Activated CD4-positive, alpha-beta T cell treated with anti-CD3 and anti-CD28 coated beads, Interleukin-2, amount 10 ng/mL, durations not matched to agents 7 days and 5 days (primary cell): ENCODE measurements around the gene MYO5A. TPM values are rescaled to one million over a fixed set of nuclear protein-coding genes. Genes with fewer than 3 reads are reported as not detected.

Experiments used
- CTCF ChIA-PET: fragments of 350-600 bp; sonication (Branson Sonifier 250); formaldehyde crosslinking; loops from one replicate; lab custom pipeline; 2021; ENCODE audit warnings: antibody characterized with exemption; lab: Charles Lee
- POLR2A ChIA-PET: fragments of 350-600 bp; sonication (Branson Sonifier 250); formaldehyde crosslinking; loops from one replicate; lab custom pipeline; 2021; ENCODE audit warnings: antibody characterized with exemption; lab: Charles Lee
- DNase-seq: peaks from one replicate; pipeline ENCODE4 v3.0.0-alpha.2; 2020
- H3K27ac Mint-ChIP-seq: one replicate; pipeline ENCODE4 v1.8.0; 2021; ENCODE audit warnings: mild to moderate bottlenecking, moderate library complexity, mixed read lengths
- H3K27me3 Mint-ChIP-seq: one replicate; pipeline ENCODE4 v1.8.0; 2021; ENCODE audit warnings: mixed read lengths
- H3K36me3 Mint-ChIP-seq: one replicate; pipeline ENCODE4 v1.8.0; 2021; ENCODE audit warnings: low read depth, mixed read lengths
- H3K4me1 Mint-ChIP-seq: one replicate; pipeline ENCODE4 v1.8.0; 2021; ENCODE audit warnings: mixed read lengths
- H3K4me3 Mint-ChIP-seq: one replicate; pipeline ENCODE4 v1.8.0; 2021; ENCODE audit warnings: mild to moderate bottlenecking, moderate library complexity, mixed read lengths
- H3K9me3 Mint-ChIP-seq: one replicate; pipeline ENCODE4 v1.8.0; 2021; ENCODE audit warnings: mixed read lengths
- total RNA-seq, 2 experiments: library from RNA; stranded (reverse); gene quantifications; one replicate each; pipeline ENCODE4 v1.2.3, GENCODE V29; 2021

MYO5A gene
- total RNA-seq, 2 experiments from 2014 or later: 34.0 to 34.5 TPM

GRCh38 chr15:52318729-52319500, 209.8 kb downstream of the MYO5A start:
- peaks cover 37% of the 10 kb centered on the region for H3K36me3 Mint-ChIP-seq
- ChIA-PET CTCF (interaction anchor here (0.6 to 1.1 kb wide), 3 partner anchors 12 to 34 kb away, joined by 3 read pairs; no protein-coding TSS in a partner anchor), POLR2A (no interaction called here)
- no peak overlapping the region for H3K4me3 Mint-ChIP-seq
- no peaks in the 10 kb centered on the region for H3K4me1 Mint-ChIP-seq
- no peak overlapping the region for H3K27ac Mint-ChIP-seq
- no peak for DNase-seq
- H3K27me3 Mint-ChIP-seq: no peaks in the 10 kb centered on the region
- H3K9me3 Mint-ChIP-seq: peaks cover 2% of the 10 kb centered on the region

- Mint-ChIP-seq H3K4me3 (no peak overlapping the region), H3K4me1 (no peaks in the 10 kb centered on the region), H3K27ac (peak overlapping the region; percentile 25), H3K27me3 (no peaks in the 10 kb centered on the region), H3K36me3 (peaks cover 38% of the 10 kb centered on the region), H3K9me3 (peaks cover 2% of the 10 kb centered on the region)
- no peak for DNase-seq
- POLR2A ChIA-PET: no interaction called here
- CTCF ChIA-PET: interaction anchor here (1.0 to 1.4 kb wide), 2 partner anchors 9 to 36 kb away, joined by 3 read pairs; no protein-coding TSS in a partner anchor
Observed at GRCh38 chr15:52317688-52318087, 211.0 kb downstream of the MYO5A start.

- Mint-ChIP-seq H3K36me3 (peaks cover 38% of the 10 kb centered on the region), H3K27me3 (no peaks in the 10 kb centered on the region), H3K27ac (no peak overlapping the region), H3K4me3 (no peak overlapping the region), H3K9me3 (peaks cover 2% of the 10 kb centered on the region), H3K4me1 (no peaks in the 10 kb centered on the region)
- no peak for DNase-seq
- POLR2A ChIA-PET: no interaction called here
- CTCF ChIA-PET: interaction anchor here (1.4 kb wide), 1 partner anchor 9 kb away, joined by 3 read pairs; no protein-coding TSS in a partner anchor
Observed at GRCh38 chr15:52317022-52317421, 211.7 kb downstream of the MYO5A start.

- no peaks in the 10 kb centered on the region for H3K27me3 Mint-ChIP-seq
- CTCF ChIA-PET: interaction anchor here (1.3 to 2.4 kb wide), 2 partner anchors 20 to 28 kb away, joined by 3 to 5 read pairs; no protein-coding TSS in a partner anchor
- H3K36me3 Mint-ChIP-seq: peaks cover 20% of the 10 kb centered on the region
Observed at GRCh38 chr15:52309154-52309548, 219.5 kb downstream of the MYO5A start.

GRCh38 chr15:52308446-52309153, 220.1 kb downstream of the MYO5A start:
- Mint-ChIP-seq H3K4me1 (peaks cover 13% of the 10 kb centered on the region), H3K27ac (no peak overlapping the region), H3K27me3 (no peaks in the 10 kb centered on the region), H3K9me3 (peaks cover 2% of the 10 kb centered on the region), H3K4me3 (no peak overlapping the region), H3K36me3 (peaks cover 23% of the 10 kb centered on the region)
- POLR2A ChIA-PET: no interaction called here
- no peak for DNase-seq
- CTCF ChIA-PET: interaction anchor here (1.3 to 1.4 kb wide), 2 partner anchors 8 to 28 kb away, joined by 3 read pairs; no protein-coding TSS in a partner anchor

More at GRCh38 chr15:52309154-52309548, 219.5 kb downstream of the MYO5A start:
- H3K27ac Mint-ChIP-seq: no peak overlapping the region
- no peak for DNase-seq
- no peak overlapping the region for H3K4me3 Mint-ChIP-seq
- H3K4me1 Mint-ChIP-seq: peaks cover 7% of the 10 kb centered on the region
- POLR2A ChIA-PET: no interaction called here
- peaks cover 2% of the 10 kb centered on the region for H3K9me3 Mint-ChIP-seq

- POLR2A ChIA-PET: no interaction called here
- peaks cover 18% of the 10 kb centered on the region for H3K36me3 Mint-ChIP-seq
Observed at GRCh38 chr15:52307847-52308246, 220.8 kb downstream of the MYO5A start.

GRCh38 chr15:52306270-52306669, 222.4 kb downstream of the MYO5A start:
- peaks cover 14% of the 10 kb centered on the region for H3K36me3 Mint-ChIP-seq
- no peak overlapping the region for H3K27ac Mint-ChIP-seq
- ChIA-PET CTCF (no interaction called here), POLR2A (no interaction called here)
- H3K4me1 Mint-ChIP-seq: peaks cover 22% of the 10 kb centered on the region
- H3K9me3 Mint-ChIP-seq: peaks cover 4% of the 10 kb centered on the region
- peaks cover under 1% of the 10 kb centered on the region for H3K27me3 Mint-ChIP-seq
- H3K4me3 Mint-ChIP-seq: no peak overlapping the region
- DNase-seq: no peak

More at GRCh38 chr15:52307847-52308246, 220.8 kb downstream of the MYO5A start:
- CTCF ChIA-PET: interaction anchor here (1.4 kb wide), 1 partner anchor 9 kb away, joined by 3 read pairs; no protein-coding TSS in a partner anchor
- no peak for DNase-seq
- no peaks in the 10 kb centered on the region for H3K27me3 Mint-ChIP-seq
- H3K4me3 Mint-ChIP-seq: no peak overlapping the region
- peaks cover 4% of the 10 kb centered on the region for H3K9me3 Mint-ChIP-seq
- no peak overlapping the region for H3K27ac Mint-ChIP-seq
- peaks cover 20% of the 10 kb centered on the region for H3K4me1 Mint-ChIP-seq

GRCh38 chr15:52303093-52303772, 225.4 kb downstream of the MYO5A start:
- ChIA-PET CTCF (interaction anchor here (0.8 to 1.3 kb wide), 5 partner anchors 9 to 73 kb away, joined by 3 to 4 read pairs (median 3); no protein-coding TSS in a partner anchor), POLR2A (no interaction called here)
- DNase-seq: no peak
- H3K27me3 Mint-ChIP-seq: peaks cover 17% of the 10 kb centered on the region
- peaks cover 16% of the 10 kb centered on the region for H3K36me3 Mint-ChIP-seq
- H3K27ac Mint-ChIP-seq: peak overlapping the region; percentile 47
- H3K9me3 Mint-ChIP-seq: peaks cover 4% of the 10 kb centered on the region
- H3K4me3 Mint-ChIP-seq: no peak overlapping the region
- peaks cover 17% of the 10 kb centered on the region for H3K4me1 Mint-ChIP-seq

GRCh38 chr15:52301265-52301847, 227.3 kb downstream of the MYO5A start:
- H3K9me3 Mint-ChIP-seq: peaks cover 4% of the 10 kb centered on the region
- H3K27ac Mint-ChIP-seq: no peak overlapping the region
- H3K4me1 Mint-ChIP-seq: peaks cover 17% of the 10 kb centered on the region
- H3K27me3 Mint-ChIP-seq: peaks cover 30% of the 10 kb centered on the region
- CTCF ChIA-PET: interaction anchor here (0.6 kb wide), 1 partner anchor 61 kb away, joined by 3 read pairs; no protein-coding TSS in a partner anchor
- no peak overlapping the region for H3K4me3 Mint-ChIP-seq
- POLR2A ChIA-PET: no interaction called here
- H3K36me3 Mint-ChIP-seq: peaks cover 16% of the 10 kb centered on the region
- DNase-seq: no peak

GRCh38 chr15:52295421-52296001, 233.2 kb downstream of the MYO5A start, which contains the start of gene MYO5C:
TSS of gene MYO5C (minus strand) at chr15:52295804. CDS start at chr15:52295636, 168 bp downstream.
- peaks cover 2% of the 10 kb centered on the region for H3K36me3 Mint-ChIP-seq
- H3K27me3 Mint-ChIP-seq: peaks cover 67% of the 10 kb centered on the region
- CTCF ChIA-PET: interaction anchor here (1.2 to 2.0 kb wide), 3 partner anchors 34 to 264 kb away, joined by 3 to 4 read pairs (median 4); no protein-coding TSS in a partner anchor
- H3K27ac Mint-ChIP-seq: no peak within 1 kb of the TSS
- peak within 1 kb of the TSS; percentile 49 for H3K4me3 Mint-ChIP-seq
- POLR2A ChIA-PET: no interaction called here
- H3K4me1 Mint-ChIP-seq: peaks cover 24% of the 10 kb centered on the region
- no peak for DNase-seq
- H3K9me3 Mint-ChIP-seq: no peaks in the 10 kb centered on the region

GRCh38 chr15:52294881-52295420, 233.7 kb downstream of the MYO5A start:
- Mint-ChIP-seq H3K9me3 (no peaks in the 10 kb centered on the region), H3K4me3 (peak overlapping the region; percentile 49)
- CTCF ChIA-PET: interaction anchor here (1.2 to 2.0 kb wide), 3 partner anchors 33 to 265 kb away, joined by 3 to 4 read pairs (median 4); no protein-coding TSS in a partner anchor

More at GRCh38 chr15:52294881-52295420, 233.7 kb downstream of the MYO5A start:
- peaks cover 62% of the 10 kb centered on the region for H3K27me3 Mint-ChIP-seq
- no peak for DNase-seq
- H3K36me3 Mint-ChIP-seq: no peaks in the 10 kb centered on the region
- H3K27ac Mint-ChIP-seq: no peak overlapping the region
- POLR2A ChIA-PET: no interaction called here
- peaks cover 27% of the 10 kb centered on the region for H3K4me1 Mint-ChIP-seq
